Thymus (tissue), 14 donors: ENCODE data around the gene SNRPB2. TPM values are rescaled to one million over a fixed set of nuclear protein-coding genes. Genes with fewer than 3 reads are reported as not detected.
A peak's percentile ranks its signal among the peaks of the same experiment; 100 is the strongest.

ENCODE experiments used
- DNase-seq, 9 donors: peaks; one replicate each; pipeline ENCODE4 v3.0.0-alpha.2; 2013; ENCODE audit warnings: low spot score in 9 of 9, low read depth in 6 of 9, missing footprints in 1 of 9
- H3K27ac ChIP-seq, 2 donors: one replicate each; pipeline ENCODE4 v1.5.1; 2013; ENCODE audit warnings: control low read depth in 1 of 2, low read depth in 1 of 2, low read length in 1 of 2, mild to moderate bottlenecking in 1 of 2, moderate library complexity in 1 of 2
- H3K27me3 ChIP-seq, 2 donors: one replicate each; pipeline ENCODE4 v1.5.1; 2013; ENCODE audit warnings: low read length in 1 of 2; ENCODE audit not compliant: control insufficient read depth in 2 of 2, insufficient read depth in 1 of 2
- H3K36me3 ChIP-seq, 2 donors: one replicate each; pipeline ENCODE4 v1.5.1; 2013; ENCODE audit warnings: low read length in 1 of 2, mild to moderate bottlenecking in 1 of 2, moderate library complexity in 1 of 2; ENCODE audit not compliant: control insufficient read depth in 2 of 2, insufficient read depth in 2 of 2
- H3K4me1 ChIP-seq, 2 donors: one replicate each; pipeline ENCODE4 v1.5.1; 2013; ENCODE audit warnings: low read length in 2 of 2; ENCODE audit not compliant: control insufficient read depth in 2 of 2, insufficient read depth in 2 of 2
- H3K4me3 ChIP-seq, 2 donors: one replicate each; pipeline ENCODE4 v1.5.1; 2013; ENCODE audit warnings: low read length in 2 of 2, control low read depth in 1 of 2, mild to moderate bottlenecking in 1 of 2
- H3K9me3 ChIP-seq, 2 donors: one replicate each; pipeline ENCODE4 v1.5.1; 2013; ENCODE audit warnings: low read length in 1 of 2, mild to moderate bottlenecking in 1 of 2; ENCODE audit not compliant: control insufficient read depth in 2 of 2, insufficient read depth in 1 of 2
- WGBS: extraction: QIAGEN DNeasy Blood & Tissue Kit; methylation state at CpG from one replicate; pipeline ENCODE4 v1.1.7; 2013; 5-methylcytosine and 5-hydroxymethylcytosine counted together
- long read RNA-seq, 10 donors: transcript quantifications; one replicate each; lab custom pipeline, GENCODE V29; 2026
- polyA plus RNA-seq: library from polyadenylated mRNA; stranded (reverse); fragments of 200-250 nt; gene quantifications from one replicate; pipeline ENCODE4 v1.2.3, GENCODE V29; 2013
- total RNA-seq: library from RNA; stranded (reverse); fragments of 120-200 nt; gene quantifications from one replicate; pipeline ENCODE4 v1.2.4, GENCODE V29; 2013
- donor health status: healthy.

SNRPB2 gene
- total RNA-seq (103 TPM), polyA plus RNA-seq (77.1 TPM)
- long read RNA-seq, donor 1, partial matches to known transcripts = 0 of 6 reads
- long read RNA-seq, donor 1, other reads (novel, unspliced or antisense) = 0 of 6 reads
- long read RNA-seq, donor 2, transcript SNRPB2-201 (7 exons, 2,452 nt) = major isoform, 39 of 153 reads
- long read RNA-seq, donor 2, transcript SNRPB2-202 (7 exons, 1,588 nt) = minor isoform, 35 of 153 reads
- long read RNA-seq, donor 2, partial matches to known transcripts = 75 of 153 reads
- long read RNA-seq, donor 2, other reads (novel, unspliced or antisense) = 0 of 153 reads
- long read RNA-seq, donor 3, transcript SNRPB2-201 (7 exons, 2,452 nt) = minor isoform, 24 of 205 reads
- long read RNA-seq, donor 3, transcript SNRPB2-202 (7 exons, 1,588 nt) = major isoform, 35 of 205 reads
- long read RNA-seq, donor 3, transcript SNRPB2-203 (3 exons, 540 nt) = minor isoform, 7 of 205 reads
- long read RNA-seq, donor 3, partial matches to known transcripts = 139 of 205 reads
- long read RNA-seq, donor 3, other reads (novel, unspliced or antisense) = 0 of 205 reads
- long read RNA-seq, donor 4, transcript SNRPB2-202 (7 exons, 1,588 nt) = minor isoform, 9 of 56 reads
- long read RNA-seq, donor 4, transcript SNRPB2-201 (7 exons, 2,452 nt) = major isoform, 15 of 56 reads
- long read RNA-seq, donor 4, partial matches to known transcripts = 28 of 56 reads
- long read RNA-seq, donor 4, other reads (novel, unspliced or antisense) = 0 of 56 reads
- long read RNA-seq, donor 5, transcript SNRPB2-202 (7 exons, 1,588 nt) = minor isoform, 27 of 258 reads
- long read RNA-seq, donor 5, transcript SNRPB2-203 (3 exons, 540 nt) = minor isoform, 9 of 258 reads
- long read RNA-seq, donor 5, transcript SNRPB2-201 (7 exons, 2,452 nt) = major isoform, 29 of 258 reads
- long read RNA-seq, donor 5, partial matches to known transcripts = 193 of 258 reads
- long read RNA-seq, donor 5, other reads (novel, unspliced or antisense) = 0 of 258 reads
- long read RNA-seq, donor 6, transcript SNRPB2-201 (7 exons, 2,452 nt) = major isoform, 25 of 63 reads
- long read RNA-seq, donor 6, transcript SNRPB2-202 (7 exons, 1,588 nt) = minor isoform, 10 of 63 reads
- long read RNA-seq, donor 6, partial matches to known transcripts = 28 of 63 reads
- long read RNA-seq, donor 6, other reads (novel, unspliced or antisense) = 0 of 63 reads
- long read RNA-seq, donor 7, transcript SNRPB2-202 (7 exons, 1,588 nt) = minor isoform, 17 of 131 reads
- long read RNA-seq, donor 7, transcript SNRPB2-201 (7 exons, 2,452 nt) = major isoform, 27 of 131 reads
- long read RNA-seq, donor 7, partial matches to known transcripts = 85 of 131 reads
- long read RNA-seq, donor 7, other reads (novel, unspliced or antisense) = 0 of 131 reads
- long read RNA-seq, donor 8, transcript SNRPB2-201 (7 exons, 2,452 nt) = major isoform, 11 of 28 reads
- long read RNA-seq, donor 8, partial matches to known transcripts = 11 of 28 reads
- long read RNA-seq, donor 8, other reads (novel, unspliced or antisense) = 0 of 28 reads
- long read RNA-seq, donor 9, transcript SNRPB2-202 (7 exons, 1,588 nt) = minor isoform, 14 of 103 reads
- long read RNA-seq, donor 9, transcript SNRPB2-201 (7 exons, 2,452 nt) = major isoform, 17 of 103 reads
- long read RNA-seq, donor 9, partial matches to known transcripts = 70 of 103 reads
- long read RNA-seq, donor 9, other reads (novel, unspliced or antisense) = 0 of 103 reads
- long read RNA-seq, donor 10, transcript SNRPB2-202 (7 exons, 1,588 nt) = major isoform, 16 of 90 reads
- long read RNA-seq, donor 10, transcript SNRPB2-201 (7 exons, 2,452 nt) = major isoform, 16 of 90 reads
- long read RNA-seq, donor 10, partial matches to known transcripts = 54 of 90 reads
- long read RNA-seq, donor 10, other reads (novel, unspliced or antisense) = 0 of 90 reads

- H3K36me3 ChIP-seq = peaks cover 14 to 27% of the 10 kb centered on the region in 2 donors
- peak within 1 kb of the TSS; percentile 91 to 98 for H3K4me3 ChIP-seq
- peaks cover 6 to 7% of the 10 kb centered on the region in 2 donors for H3K27me3 ChIP-seq
- peaks cover 8 to 12% of the 10 kb centered on the region in 2 donors for H3K4me1 ChIP-seq
- DNase-seq = peak; percentile 85 to 97 (median 92)
- peaks cover 1 to 10% of the 10 kb centered on the region in 2 donors for H3K9me3 ChIP-seq
- WGBS = 8% methylated on average over 57 of the region's 57 CpGs
- H3K27ac ChIP-seq = peak within 1 kb of the TSS; percentile 90 to 92
Observed at GRCh38 chr20:16729565-16730460, at the start of gene SNRPB2. Gene SNRPB2, plus strand, starts transcription at chr20:16730026. Its CDS starts 1,677 bp downstream, at chr20:16731703.

DNA sequence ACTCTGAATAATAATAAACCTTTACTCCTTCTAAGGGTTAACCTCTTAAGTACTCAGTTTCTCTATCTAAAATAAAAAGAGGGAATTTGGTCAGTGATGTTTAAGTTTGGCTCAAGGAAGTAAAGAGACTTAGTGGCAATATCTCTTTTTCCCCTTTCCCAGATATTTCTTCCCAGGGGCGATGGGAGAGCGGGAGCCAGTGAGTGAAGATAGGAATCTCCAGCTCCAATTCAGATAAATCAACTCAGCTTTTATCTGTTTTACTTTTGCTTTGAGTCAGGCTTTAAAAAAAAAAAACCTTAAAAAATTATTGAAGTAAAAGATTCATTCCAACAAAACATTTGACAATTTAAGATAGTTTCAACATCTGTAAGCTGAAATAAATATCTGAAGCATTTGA, 45.4 kb upstream of the SNRPB2 start:
- no peak for DNase-seq
- no peaks in the 10 kb centered on the region for H3K36me3 ChIP-seq
- 98% methylated on average over 2 of the region's 2 CpGs for WGBS
- H3K9me3 ChIP-seq = no peaks in the 10 kb centered on the region
- no peak overlapping the region for H3K27ac ChIP-seq
- H3K4me3 ChIP-seq = no peak overlapping the region
- no peaks in the 10 kb centered on the region for H3K4me1 ChIP-seq
- no peaks in the 10 kb centered on the region for H3K27me3 ChIP-seq

- 58% methylated on average over 3 of the region's 3 CpGs for WGBS
Observed at GRCh38 chr20:16689906-16690305, 39.9 kb upstream of the SNRPB2 start.

GRCh38 chr20:16691381-16691780, 38.4 kb upstream of the SNRPB2 start:
- H3K9me3 ChIP-seq = no peaks in the 10 kb centered on the region
- no peak overlapping the region for H3K27ac ChIP-seq
- H3K4me3 ChIP-seq = no peak overlapping the region
- 85% methylated on average over 2 of the region's 2 CpGs for WGBS
- no peak for DNase-seq
- no peaks in the 10 kb centered on the region for H3K27me3 ChIP-seq
- H3K4me1 ChIP-seq = no peaks in the 10 kb centered on the region
- no peaks in the 10 kb centered on the region for H3K36me3 ChIP-seq

More at GRCh38 chr20:16689906-16690305, 39.9 kb upstream of the SNRPB2 start:
- Histone ChIP-seq H3K27me3 (no peaks in the 10 kb centered on the region), H3K36me3 (no peaks in the 10 kb centered on the region), H3K9me3 (no peaks in the 10 kb centered on the region), H3K27ac (no peak overlapping the region), H3K4me3 (no peak overlapping the region), H3K4me1 (no peaks in the 10 kb centered on the region)
- no peak for DNase-seq

DNA sequence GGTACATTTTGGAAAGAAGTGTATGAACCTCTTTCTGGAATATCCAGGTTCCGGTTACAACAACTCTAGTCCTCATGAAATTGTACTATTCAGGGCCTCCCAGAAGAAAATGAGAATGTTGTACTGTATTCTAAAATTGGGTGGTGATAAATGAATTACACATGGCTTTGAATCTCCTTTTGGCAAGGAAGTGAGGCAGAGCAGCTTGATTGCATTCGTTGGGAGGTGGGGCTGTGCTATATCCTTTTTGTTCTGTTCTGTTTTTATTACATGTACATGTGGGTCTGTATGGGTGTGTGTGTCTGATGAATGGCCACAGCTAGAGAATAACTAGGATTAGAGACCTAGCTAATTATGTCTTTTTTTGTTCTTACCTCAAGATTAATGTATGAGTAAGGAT, 37.8 kb upstream of the SNRPB2 start:
- no peak overlapping the region for H3K27ac ChIP-seq
- no peak for DNase-seq
- 61% methylated on average over 2 of the region's 2 CpGs for WGBS

DNA sequence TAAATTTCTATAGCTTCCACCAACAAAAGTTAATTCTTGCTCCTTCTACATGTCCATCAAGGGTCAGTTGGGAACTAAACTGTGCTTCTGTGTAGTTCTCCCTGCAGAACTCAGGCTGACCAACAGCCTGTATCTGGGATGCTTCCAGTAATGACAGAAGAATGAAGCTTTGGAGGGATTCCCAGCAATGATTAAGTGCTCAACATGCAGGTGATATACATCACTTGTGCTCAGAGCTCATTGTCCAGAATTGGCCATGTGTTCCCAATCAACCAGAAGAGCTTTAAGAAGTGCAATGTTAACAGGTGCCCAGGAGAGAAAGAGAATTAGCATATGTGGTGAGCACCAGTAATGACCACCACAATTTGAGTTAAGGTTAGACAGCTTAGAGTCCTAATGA, 37.4 kb upstream of the SNRPB2 start:
- no peak for DNase-seq
- no peak overlapping the region for H3K4me3 ChIP-seq
- no peaks in the 10 kb centered on the region for H3K4me1 ChIP-seq
- H3K9me3 ChIP-seq = no peaks in the 10 kb centered on the region
- no peaks in the 10 kb centered on the region for H3K27me3 ChIP-seq
- no peak overlapping the region for H3K27ac ChIP-seq
- no peaks in the 10 kb centered on the region for H3K36me3 ChIP-seq

More for the DNA sequence above, 37.8 kb upstream of the SNRPB2 start:
- no peak overlapping the region for H3K4me3 ChIP-seq
- H3K36me3 ChIP-seq = no peaks in the 10 kb centered on the region
- no peaks in the 10 kb centered on the region for H3K27me3 ChIP-seq
- no peaks in the 10 kb centered on the region for H3K4me1 ChIP-seq
- no peaks in the 10 kb centered on the region for H3K9me3 ChIP-seq

GRCh38 chr20:16693278-16693677, 36.5 kb upstream of the SNRPB2 start:
- Histone ChIP-seq H3K4me1 (no peaks in the 10 kb centered on the region), H3K9me3 (no peaks in the 10 kb centered on the region), H3K27me3 (no peaks in the 10 kb centered on the region), H3K27ac (no peak overlapping the region), H3K36me3 (no peaks in the 10 kb centered on the region), H3K4me3 (no peak overlapping the region)
- WGBS = 98% methylated on average over 1 of the region's 1 CpG
- no peak for DNase-seq
